Lung (tissue), 12 donors: Measurements from ENCODE around the gene MSANTD2. TPM values are rescaled to one million over a fixed set of nuclear protein-coding genes. Genes with fewer than 3 reads are reported as not detected.
A peak's percentile ranks its signal among the peaks of the same experiment; 100 is the strongest.

ENCODE experiments used
- ATAC-seq: fragments of 200-7000 bp; cut with Tn5 transposase; one replicate; pipeline ENCODE4 v1.9.1; 2020; ENCODE audit warnings: moderate number of reproducible peaks; ENCODE audit not compliant: insufficient read depth, low FRiP score
- DNase-seq, 3 donors: peaks; one replicate each; pipeline ENCODE4 v3.0.0-alpha.2; 2013 to 2017
- H3K27ac ChIP-seq, 2 donors: one replicate each; pipeline ENCODE4 v1.5.1; 2013; ENCODE audit warnings: mild to moderate bottlenecking in 2 of 2, moderate library complexity in 2 of 2, control low read depth in 1 of 2, inconsistent platforms in 1 of 2, low read depth in 1 of 2, low read length in 1 of 2
- H3K27me3 ChIP-seq, 3 donors: one replicate each; pipeline ENCODE4 v1.5.1; 2013; ENCODE audit warnings: low read length in 2 of 3; ENCODE audit not compliant: control insufficient read depth in 3 of 3, insufficient read depth in 3 of 3
- H3K36me3 ChIP-seq, 4 donors: one replicate each; pipeline ENCODE4 v1.5.1; 2013; ENCODE audit warnings: low read length in 4 of 4, mild to moderate bottlenecking in 1 of 4, moderate library complexity in 1 of 4; ENCODE audit not compliant: control insufficient read depth in 4 of 4, insufficient read depth in 4 of 4
- H3K4me1 ChIP-seq, 5 donors: one replicate each; pipeline ENCODE4 v1.5.1; 2013; ENCODE audit warnings: low read length in 5 of 5, mild to moderate bottlenecking in 2 of 5, moderate library complexity in 1 of 5; ENCODE audit not compliant: control insufficient read depth in 5 of 5, insufficient read depth in 5 of 5
- H3K4me3 ChIP-seq: one replicate; pipeline ENCODE4 v1.5.1; 2013; ENCODE audit warnings: mild to moderate bottlenecking, control low read depth, moderate library complexity
- H3K9ac ChIP-seq, 2 donors: one replicate each; pipeline ENCODE4 v1.5.1; 2013; ENCODE audit warnings: low read length in 2 of 2, control low read depth in 1 of 2; ENCODE audit not compliant: insufficient read depth in 1 of 2
- H3K9me3 ChIP-seq, 4 donors: one replicate each; pipeline ENCODE4 v1.5.1; 2013; ENCODE audit warnings: low read length in 3 of 4, mild to moderate bottlenecking in 1 of 4, moderate library complexity in 1 of 4; ENCODE audit not compliant: control insufficient read depth in 4 of 4, insufficient read depth in 3 of 4
- WGBS, 2 donors: extraction: QIAGEN DNeasy Blood & Tissue Kit; methylation state at CpG; one replicate each; pipeline ENCODE4 v1.1.7; 2013; 5-methylcytosine and 5-hydroxymethylcytosine counted together
- polyA plus RNA-seq, 2 donors: library from polyadenylated mRNA; stranded (reverse); fragments of 200-250 nt; gene quantifications; one replicate each; pipeline ENCODE4 v1.2.1, GENCODE V29; 2013
- total RNA-seq, 2 donors: library from RNA; depleted of rRNA in 1 of 2; stranded (reverse); fragments of >200 nt in 1 of 2; gene quantifications; one replicate each; pipeline ENCODE4 v1.2.1, GENCODE V29; 2014 to 2021
- TF ChIP-seq, protein P1 (sequence below): IDR thresholded peaks from 2 replicates; pipeline ENCODE4 v1.5.1; 2012; ENCODE audit warnings: mild to moderate bottlenecking; ENCODE audit errors: control extremely low read depth, extremely low read depth
- donor health status: control.
- donor health status: control.
- donor health status: Bipolar disorder and iron deficiency.
- donor health status: healthy.
- donor health status: DM: yes; HTN: yes; CAD: no.

The MSANTD2 gene
- total and polyA plus RNA-seq, 4 donors = 3.9 to 33.6 (median 15.7) TPM

- Histone ChIP-seq H3K9me3 (peaks cover 0 to 2% (median 0%) of the 10 kb centered on the region in 4 donors), H3K36me3 (peaks cover 0 to 9% (median 2%) of the 10 kb centered on the region in 4 donors), H3K27ac (peak within 1 kb of the TSS; percentile 82 to 93), H3K27me3 (peaks cover 0 to 36% (median 35%) of the 10 kb centered on the region in 3 donors), H3K9ac (peak within 1 kb of the TSS; percentile 16 to 20), H3K4me1 (peaks cover 0 to 40% (median 10%) of the 10 kb centered on the region in 5 donors), H3K4me3 (peak within 1 kb of the TSS; percentile 56)
- DNase-seq = peak in 2 of 3 donors; percentile 22 to 46
- TF ChIP-seq, protein P1, sequence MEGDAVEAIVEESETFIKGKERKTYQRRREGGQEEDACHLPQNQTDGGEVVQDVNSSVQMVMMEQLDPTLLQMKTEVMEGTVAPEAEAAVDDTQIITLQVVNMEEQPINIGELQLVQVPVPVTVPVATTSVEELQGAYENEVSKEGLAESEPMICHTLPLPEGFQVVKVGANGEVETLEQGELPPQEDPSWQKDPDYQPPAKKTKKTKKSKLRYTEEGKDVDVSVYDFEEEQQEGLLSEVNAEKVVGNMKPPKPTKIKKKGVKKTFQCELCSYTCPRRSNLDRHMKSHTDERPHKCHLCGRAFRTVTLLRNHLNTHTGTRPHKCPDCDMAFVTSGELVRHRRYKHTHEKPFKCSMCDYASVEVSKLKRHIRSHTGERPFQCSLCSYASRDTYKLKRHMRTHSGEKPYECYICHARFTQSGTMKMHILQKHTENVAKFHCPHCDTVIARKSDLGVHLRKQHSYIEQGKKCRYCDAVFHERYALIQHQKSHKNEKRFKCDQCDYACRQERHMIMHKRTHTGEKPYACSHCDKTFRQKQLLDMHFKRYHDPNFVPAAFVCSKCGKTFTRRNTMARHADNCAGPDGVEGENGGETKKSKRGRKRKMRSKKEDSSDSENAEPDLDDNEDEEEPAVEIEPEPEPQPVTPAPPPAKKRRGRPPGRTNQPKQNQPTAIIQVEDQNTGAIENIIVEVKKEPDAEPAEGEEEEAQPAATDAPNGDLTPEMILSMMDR = no peak
- ATAC-seq = peak; percentile 50
- 0 to 1% methylated on average over 45 to 55 of the region's 55 CpGs for WGBS, 2 donors
These were observed 38.0 kb downstream of the MSANTD2 start, which contains the start of gene ESAM for GRCh38 chr11:124762105-124762623. ESAM (minus strand) TSS chr11:124762290; CDS start chr11:124762154, 136 bp downstream.

DNA sequence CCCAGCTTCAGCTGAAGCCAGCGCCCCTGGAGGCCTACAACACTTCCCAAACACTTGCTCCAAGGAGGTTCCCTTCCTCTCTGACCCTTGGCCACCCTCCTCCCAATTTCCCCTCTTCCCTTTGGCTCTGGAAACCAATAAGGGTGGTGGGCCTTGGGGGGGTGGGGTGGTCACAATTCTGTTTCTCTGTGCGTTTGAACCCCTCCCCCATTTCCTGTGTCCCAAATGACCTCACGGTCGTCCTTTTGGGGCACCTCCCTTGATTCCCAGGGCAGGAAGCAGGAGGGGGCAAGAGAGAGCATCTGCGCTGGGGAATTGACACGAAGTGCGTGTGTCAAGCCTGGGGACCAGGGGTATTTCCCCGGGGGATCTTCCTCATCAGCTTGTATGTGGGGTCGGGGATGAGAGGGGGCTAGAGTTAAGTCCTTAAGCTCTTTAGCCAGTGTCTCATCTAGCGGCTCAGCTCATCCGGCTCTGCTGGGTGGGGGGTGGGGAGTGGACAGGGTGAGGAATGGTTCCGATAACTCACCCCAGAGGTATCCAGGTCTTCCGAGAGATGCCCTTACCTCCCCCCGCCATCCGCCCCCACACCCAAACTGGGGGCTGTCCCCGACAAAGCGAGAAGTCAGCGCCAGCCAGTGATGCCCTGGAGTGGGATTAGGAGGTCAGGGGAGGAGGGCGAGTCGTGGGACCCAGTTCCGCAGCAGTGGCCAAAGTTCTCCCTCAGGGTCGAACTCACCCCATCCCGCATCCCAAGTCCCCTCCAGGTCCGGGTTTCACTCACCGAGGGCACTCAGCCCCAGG, 38.7 kb downstream of the MSANTD2 start:
- H3K9me3 ChIP-seq = peaks cover 0 to 2% (median 0%) of the 10 kb centered on the region in 4 donors
- WGBS, 2 donors = 7 to 8% methylated on average over 25 of the region's 25 CpGs
- peaks cover 0 to 42% (median 42%) of the 10 kb centered on the region in 3 donors for H3K27me3 ChIP-seq
- TF ChIP-seq, protein P1 = no peak
- ATAC-seq (no peak), DNase-seq (peak in 2 of 3 donors; percentile 18 to 68)
- peak overlapping the region in 1 of 2 donors; percentile 16 for H3K9ac ChIP-seq
- H3K4me3 ChIP-seq = peak overlapping the region; percentile 55
- peaks cover 0 to 6% (median 2%) of the 10 kb centered on the region in 4 donors for H3K36me3 ChIP-seq
- H3K4me1 ChIP-seq = peaks cover 0 to 40% (median 13%) of the 10 kb centered on the region in 5 donors
- H3K27ac ChIP-seq = peak overlapping the region; percentile 82 to 93

- Histone ChIP-seq H3K9ac (peak overlapping the region in 1 of 2 donors; percentile 16), H3K27me3 (peaks cover 0 to 49% (median 48%) of the 10 kb centered on the region in 3 donors), H3K36me3 (peaks cover 0 to 6% (median 2%) of the 10 kb centered on the region in 4 donors), H3K4me1 (peaks cover 0 to 40% (median 14%) of the 10 kb centered on the region in 5 donors), H3K27ac (peak overlapping the region; percentile 82 to 93), H3K9me3 (peaks cover 0 to 2% (median 0%) of the 10 kb centered on the region in 4 donors), H3K4me3 (peak overlapping the region; percentile 55)
- no peak for DNase-seq
- TF ChIP-seq, protein P1 = no peak
- WGBS, 2 donors = 39 to 55% methylated on average over 3 of the region's 3 CpGs
- ATAC-seq = no peak
These were observed 39.4 kb downstream of the MSANTD2 start for GRCh38 chr11:124760806-124761205.
